HG03520 (cell line): ENCODE measurements around the gene USP12.

Experiments
- ATAC-seq: cut with Tn5 transposase; IDR thresholded peaks from one replicate; pipeline ENCODE4 v1.9.1; 2021; ENCODE audit warnings: mild to moderate bottlenecking, moderate library complexity; ENCODE audit not compliant: unreplicated experiment

Gene USP12

DNA sequence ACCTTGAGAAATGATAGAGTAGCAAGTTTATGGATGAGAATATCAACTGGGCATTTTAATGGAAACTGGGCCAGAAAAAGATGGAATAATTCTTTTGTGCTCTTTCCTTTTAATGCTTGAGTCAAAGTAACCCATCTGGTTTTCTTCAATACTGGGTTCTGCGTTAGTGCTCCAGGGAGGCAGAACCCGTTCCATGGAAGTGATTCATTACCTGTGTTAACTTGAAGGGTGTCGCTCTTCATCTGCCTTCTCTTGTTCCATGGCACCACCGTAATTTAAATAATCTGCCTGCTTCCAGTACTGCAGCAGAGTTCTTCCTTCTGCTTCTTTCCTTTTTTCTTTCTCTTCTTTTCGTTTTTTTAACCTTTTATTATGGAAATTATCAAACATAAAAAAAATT, 14.7 kb upstream of the USP12 start:
- ATAC-seq = no peak

DNA sequence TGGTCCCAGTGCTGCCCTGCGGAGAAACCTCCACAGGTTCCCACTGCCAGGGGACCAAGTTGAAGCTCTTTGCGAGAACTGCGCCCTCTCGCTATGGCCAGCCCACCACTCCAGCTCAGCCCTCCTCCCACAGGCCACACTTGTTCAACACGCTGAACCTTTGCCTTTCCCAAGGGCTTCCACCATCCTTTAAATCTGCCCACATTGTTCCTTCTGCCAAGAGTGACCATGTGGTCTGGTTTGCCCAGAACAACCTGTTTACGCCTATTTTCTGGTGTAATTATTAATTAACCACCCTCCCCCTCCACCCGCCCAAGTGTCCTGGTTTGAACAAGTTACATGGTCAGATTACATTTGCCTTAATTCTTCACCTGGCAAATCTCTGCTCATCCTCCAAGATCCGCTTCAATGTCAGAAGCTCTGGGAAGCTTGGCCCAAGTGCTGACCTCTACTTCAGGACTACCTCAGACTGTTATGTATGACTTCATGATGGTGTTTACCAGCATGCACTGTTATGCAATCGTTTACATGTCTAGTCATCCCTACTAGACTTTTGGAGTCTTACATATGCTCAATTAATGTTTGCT, 12.0 kb upstream of the USP12 start:
- no peak for ATAC-seq

DNA sequence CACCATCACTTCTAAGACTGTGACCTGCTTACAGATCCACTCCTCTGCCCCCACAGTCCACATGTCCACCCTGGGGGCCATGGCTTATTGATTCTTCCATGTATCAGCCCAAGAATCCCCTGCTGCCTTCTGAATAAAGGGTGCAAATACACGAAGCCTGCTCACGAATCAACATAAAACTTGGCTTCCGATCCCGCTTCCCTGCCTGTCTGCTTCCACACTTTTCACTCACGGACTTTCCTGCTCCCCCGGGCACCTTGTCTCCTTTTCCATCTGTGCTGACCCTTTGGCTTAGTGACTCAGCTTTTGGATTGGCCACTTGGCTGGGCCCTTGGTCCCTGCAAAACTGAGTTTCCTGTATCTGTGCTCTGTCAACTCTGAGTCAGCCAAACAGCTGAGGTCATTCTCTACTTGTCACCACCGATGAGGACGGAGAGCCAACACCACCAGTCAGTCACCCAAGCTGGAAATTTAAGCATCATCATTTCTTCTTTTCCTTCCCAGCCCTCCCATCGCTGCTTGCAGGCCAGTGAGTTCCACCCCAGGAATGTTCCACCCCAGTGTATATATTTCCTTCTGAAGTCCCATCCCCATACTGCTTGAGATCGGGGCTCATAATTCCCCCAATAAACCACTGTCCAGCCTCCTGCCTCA, 11.4 kb upstream of the USP12 start:
- no peak for ATAC-seq

DNA sequence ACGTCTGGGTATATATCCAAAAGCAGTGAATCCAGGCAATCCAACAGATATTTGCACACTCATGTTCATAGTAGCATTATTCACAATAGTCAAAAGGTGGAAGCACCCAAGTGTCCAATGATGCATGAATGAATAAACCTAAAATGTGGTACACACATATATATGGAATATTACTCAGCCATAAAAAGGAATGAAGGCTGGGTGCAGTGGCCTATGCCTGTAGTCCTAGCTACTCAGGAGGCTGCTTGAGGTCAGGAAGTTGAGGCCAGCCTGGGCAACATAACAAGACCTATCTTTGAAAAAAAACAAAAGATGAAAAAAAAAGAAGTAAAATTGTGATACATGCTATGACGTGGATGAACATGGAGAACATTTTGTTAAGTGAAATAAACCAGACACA, 10.4 kb upstream of the USP12 start:
- no peak for ATAC-seq

DNA sequence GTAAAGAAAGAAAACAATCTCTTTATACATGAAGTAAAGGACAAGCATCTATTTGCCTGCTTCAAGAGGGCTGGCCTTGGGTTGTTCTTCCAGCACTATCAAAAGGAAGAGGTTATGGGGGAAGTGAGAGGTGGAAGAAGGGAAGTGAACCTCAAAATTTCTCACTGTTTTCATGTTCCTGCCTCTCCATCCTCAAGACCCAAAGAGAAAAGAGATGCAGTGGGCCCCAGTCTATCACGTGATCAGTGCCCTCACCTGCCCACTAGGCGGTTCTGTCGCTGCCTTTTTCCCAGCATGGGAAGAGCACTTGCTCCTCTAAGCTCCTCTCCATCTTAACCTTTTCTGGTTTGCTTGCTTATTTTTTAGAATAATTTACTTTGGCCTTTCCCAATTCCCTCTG, 6.2 kb upstream of the USP12 start:
- no peak for ATAC-seq

DNA sequence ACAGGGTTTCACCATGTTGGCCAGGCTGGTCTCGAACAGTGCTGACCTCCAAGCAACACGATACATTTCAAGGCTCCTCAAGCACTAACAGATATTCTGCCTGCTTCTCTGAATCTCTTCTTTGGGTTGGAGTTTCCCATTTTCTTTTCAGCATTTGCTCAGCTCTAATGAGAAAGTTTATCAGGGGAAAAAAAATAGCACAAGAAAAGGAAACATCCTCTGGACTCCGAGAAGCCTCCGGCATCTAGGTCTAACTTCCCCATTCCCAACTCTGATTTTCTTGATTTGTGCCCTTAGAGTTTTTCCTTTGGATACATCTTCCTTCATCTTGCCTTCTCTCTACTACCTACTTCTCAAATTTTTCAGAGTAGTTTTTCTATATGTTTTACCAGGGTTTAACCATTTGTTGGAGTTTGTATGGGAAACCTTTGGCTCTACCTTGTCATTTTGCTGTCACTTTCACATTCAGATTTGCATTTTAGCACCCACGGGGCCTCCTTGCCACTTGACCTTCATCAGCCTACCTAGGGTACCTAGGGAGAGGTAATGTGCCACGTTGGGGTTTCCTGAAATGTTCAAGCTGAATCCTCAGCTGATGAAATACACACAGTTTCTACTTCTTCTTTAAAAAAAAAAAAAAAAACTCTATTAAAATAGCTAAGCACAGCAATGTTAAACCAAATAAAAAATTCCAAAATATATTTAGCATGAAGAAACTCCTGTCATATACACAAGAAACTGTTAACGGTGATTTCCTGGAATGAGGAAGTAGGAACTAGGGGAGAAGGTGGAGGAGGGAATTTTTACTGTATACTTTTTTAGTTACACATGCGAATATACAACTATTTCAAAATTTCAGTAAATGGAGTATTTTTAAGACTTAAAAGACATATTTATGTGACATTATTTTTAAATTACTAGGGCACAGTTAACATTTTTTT, 5.1 kb upstream of the USP12 start:
- ATAC-seq = no peak

DNA sequence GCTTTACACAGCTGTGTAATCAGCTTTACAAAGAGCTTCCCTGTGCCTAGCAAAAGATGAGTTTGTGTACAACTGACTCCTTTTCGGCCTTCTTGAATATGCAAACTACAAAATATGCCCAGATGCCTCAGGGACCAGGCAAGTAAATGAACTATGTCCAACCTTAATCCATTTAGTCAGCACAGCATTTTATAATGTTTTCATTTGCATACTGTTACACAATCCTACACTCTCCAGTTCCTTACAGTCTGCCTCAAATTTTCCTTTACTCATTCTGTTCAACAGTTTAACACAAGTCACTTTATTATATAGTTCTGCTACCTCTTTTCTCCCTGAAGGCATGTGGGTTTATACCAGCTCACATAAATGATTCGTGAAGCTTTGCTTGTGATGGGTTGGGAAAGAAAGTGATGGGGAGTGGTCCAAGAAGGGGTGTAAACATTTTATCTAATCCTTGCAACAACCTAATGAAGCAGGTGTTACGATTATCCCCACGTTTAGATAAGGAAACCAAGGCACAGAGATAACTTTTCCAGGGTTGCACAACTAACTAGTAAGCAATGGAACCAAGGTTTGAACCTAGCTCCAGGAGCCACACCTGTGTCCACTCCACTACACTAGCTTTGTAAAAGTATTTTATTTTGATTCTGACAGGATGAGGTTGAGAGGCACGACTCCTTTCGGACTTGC, 3.3 kb upstream of the USP12 start:
- ATAC-seq = no peak

DNA sequence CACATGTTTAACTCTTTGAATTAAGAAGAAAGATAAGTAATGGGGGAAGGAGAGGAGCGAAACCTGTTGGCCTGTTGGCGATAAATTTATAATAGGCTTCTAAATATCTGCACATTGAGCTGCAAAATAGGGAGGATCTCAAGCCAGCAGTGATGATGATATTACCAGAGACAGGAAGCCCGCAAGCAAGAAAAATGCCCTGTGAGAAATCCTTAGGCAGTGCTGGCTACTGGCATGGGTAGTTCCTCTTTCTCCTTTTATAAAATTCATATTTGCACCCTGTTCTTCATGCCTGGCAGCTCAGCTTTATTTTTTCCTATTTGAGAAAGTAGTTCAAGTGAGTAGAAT, 858 bp upstream of the USP12 start:
- ATAC-seq = no peak

DNA sequence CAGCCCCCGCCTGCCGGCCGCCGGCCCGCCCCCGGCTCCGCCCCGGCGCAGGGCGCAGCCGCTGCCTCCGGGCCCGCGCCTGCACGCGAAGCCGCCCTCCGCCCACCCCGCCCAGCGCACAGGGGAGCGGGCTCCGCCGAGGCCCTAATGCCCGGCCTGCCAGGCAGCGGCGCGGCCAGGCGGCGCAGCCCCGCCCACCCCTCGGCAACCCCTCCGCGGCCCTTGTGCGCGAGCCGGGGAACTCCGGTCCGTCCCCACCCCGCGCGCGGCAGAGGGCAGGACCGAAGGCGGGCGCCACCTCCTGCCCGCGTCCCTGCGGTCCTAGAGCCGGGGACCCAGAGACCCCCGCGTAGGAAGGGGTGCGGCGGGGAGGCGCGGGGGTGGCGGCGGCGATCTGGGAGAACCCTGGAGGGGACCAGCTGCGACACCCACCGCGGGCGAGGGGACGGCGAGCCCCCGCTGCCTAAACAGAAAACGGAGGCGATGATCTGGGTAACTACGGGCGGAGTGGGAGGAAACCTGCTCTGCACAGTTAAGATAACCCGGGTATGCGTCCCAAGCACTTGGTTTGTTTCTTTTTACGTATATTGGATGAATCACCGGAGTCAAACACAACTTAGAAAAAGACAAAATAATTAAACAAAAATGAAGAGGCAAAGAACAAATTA, 350 bp upstream of the USP12 start:
- peak; percentile 65 for ATAC-seq

DNA sequence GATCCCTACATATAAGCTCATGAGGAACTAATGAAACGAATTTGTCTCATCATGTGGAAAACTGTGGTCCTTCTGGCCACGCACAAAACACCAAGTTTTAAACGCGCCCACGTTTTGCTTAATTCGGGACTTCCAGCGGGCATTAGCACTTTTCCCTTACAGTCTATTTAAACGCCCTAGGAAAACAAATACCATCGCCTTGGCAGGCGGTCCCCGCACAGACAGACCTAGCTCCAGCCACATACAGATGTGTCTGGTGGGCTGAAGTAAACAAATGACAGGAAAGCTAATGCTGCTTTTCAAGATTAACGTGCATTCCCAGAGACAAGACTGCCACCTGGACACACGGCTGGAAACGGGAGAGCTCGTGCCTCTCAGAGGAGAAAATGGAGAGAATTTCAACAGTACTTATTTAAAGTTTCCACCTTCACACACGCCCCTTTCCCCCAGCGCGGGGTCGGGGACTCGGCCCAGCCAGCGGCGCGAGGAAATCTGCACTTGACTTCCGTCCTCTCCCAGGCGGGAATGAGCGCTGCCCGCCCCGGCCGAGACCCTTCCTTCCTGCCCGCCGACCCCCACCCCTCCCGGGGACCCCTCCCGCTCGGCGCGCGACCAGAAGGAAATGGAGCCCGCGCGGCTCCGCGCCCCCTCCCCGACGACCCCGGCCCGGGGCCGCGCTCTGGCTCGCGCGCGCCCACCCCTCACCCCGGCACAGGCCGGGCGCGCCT, 931 bp downstream of the USP12 start:
- ATAC-seq = no peak

DNA sequence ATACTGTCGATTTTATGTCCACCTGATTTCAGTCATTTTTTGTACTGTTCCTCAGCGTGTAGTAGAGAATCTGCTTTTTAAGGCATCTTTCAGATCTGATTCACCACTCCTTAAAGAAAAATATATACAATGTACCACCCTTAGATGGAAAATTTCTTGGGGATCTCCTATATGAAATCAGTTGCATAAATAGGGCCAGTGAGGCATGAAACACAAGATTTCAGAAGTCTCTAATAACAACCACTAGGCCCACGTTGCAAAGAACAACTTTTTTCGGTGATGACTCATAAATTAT, 1.4 kb downstream of the USP12 start:
- ATAC-seq = no peak

DNA sequence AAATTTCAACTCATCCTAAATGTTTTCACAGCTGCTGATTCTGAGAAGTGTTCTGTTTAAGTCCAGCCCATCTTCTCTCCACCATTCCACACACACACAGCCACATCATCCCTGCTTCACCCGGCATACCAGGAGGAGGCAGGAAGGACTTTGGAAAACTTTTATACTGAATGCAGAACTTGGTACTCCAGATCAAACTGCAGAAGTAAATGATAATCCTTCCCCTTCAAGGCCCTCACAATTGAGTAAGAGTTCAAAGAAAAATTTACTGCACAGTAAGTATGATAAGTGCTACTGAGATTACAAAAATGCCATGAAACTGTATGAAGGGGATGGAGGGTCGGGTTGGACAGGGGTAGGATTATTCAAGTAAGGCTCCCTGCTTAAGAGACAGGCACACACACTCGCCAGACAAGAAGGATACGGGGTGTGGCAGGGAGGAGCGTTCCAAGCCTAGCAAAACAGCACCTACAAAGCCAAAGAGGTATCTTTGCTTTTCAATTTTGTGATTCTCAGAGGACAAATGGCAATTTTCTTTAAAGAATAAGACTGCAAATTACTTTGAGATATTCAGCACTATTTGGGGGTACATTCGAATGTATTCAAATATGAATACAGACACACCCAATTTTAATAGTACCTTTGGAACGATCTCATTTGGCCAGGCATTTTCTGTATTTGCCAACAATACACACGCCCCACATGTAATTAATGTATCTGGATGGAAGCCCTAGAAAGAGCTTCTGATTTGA, 2.5 kb downstream of the USP12 start:
- ATAC-seq = no peak

DNA sequence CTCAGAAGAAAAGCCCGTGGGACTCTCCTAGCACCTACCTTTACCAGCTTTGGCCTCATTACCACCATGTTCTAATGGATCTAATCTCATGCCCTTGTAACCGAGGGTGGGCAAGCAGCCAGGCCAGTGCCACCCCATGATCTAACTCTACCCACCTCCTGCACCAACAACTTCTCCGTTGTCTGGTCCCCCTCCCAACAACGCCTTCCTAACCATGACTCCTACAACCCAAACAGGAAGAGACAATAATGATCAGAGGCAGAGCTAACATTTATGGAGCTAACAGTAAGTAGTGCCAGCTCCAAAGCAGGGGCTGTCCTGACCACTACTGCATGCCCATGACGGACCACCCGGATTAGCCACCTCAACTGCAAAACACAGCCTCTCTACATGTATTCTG, 3.5 kb downstream of the USP12 start:
- no peak for ATAC-seq

DNA sequence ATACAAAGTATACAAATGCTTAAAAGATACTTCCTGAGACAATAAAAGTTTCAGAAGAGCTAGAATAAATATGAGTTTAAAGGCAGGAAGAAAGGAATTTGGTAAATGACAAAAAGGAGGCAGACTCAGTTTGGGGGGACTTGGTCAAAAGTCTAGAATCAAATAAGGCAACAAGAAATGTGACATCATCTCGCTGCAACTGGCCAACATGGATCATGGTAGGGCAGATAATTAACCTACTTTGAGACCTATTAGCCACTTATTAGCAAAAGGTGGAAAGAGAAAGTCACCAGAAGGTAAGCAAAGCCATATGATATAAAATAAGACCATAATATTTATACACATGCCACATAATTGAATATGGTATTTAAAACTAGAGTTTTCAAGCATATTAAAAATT, 5.3 kb downstream of the USP12 start:
- no peak for ATAC-seq

DNA sequence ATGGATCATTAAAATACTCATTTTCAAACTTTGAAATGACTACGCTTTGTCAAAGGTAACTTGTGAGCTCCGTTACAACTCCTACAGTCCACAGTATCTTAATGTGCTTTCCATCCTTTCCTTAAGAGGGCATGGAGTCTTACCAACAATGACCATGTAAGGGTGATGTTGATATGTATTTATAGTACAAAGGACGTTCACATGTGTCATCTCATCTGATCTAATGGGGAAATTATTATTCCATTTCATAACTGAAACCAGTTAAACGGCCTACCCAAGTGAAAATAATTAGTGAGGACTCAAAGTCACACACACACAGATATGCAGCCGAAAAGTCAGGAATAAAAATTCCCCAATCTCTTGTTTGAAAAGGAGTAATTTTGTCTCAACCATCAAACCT, 9.6 kb downstream of the USP12 start:
- no peak for ATAC-seq

DNA sequence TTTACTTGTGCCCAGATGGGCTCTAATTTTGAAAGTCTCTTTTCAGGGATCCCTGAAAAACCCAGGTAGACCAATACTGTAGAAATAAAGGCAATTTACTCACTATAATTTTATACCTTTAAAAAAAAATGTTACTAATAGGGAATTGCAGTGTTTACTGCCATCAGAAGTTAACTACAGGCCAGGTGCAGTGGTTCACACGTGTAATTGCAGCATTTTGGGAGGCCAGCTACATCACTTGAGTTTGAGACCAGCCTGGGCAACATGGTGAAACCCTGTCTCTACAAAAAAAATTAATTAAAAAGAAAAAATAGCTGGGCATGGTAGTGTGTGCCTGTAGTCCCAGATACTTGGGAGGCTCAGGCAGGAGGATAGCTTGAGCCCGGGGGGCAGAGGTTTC, 10.2 kb downstream of the USP12 start:
- no peak for ATAC-seq

DNA sequence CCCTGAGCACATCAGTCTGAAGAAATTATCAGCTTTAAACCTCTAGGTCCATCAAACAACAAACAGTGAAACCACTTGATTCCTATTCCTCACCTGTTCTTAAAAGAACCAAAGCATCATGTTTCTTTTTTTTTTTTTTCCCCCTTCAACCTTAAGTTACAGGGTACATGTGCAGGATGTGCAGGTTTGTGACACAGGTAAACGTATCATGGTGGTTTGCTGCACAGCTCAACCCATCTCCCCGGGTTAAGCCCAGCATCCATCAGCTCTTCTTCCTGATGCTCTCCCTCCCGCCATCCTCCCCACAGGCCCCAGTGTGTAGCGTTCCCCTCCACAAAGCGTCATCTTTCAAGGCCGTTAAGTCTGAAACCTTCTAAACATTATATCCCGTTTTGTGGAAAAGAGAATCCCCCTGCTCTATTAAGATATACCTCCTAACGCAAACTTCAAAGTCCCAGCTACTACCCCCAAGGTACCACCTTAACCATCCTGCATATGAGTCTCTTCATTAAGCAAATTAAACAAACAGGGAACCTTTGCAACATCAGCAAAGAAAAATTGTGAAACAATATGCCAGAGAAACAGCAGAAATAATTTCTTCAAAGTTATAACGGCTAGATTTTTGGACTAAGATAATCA, 10.8 kb downstream of the USP12 start:
- ATAC-seq = no peak

DNA sequence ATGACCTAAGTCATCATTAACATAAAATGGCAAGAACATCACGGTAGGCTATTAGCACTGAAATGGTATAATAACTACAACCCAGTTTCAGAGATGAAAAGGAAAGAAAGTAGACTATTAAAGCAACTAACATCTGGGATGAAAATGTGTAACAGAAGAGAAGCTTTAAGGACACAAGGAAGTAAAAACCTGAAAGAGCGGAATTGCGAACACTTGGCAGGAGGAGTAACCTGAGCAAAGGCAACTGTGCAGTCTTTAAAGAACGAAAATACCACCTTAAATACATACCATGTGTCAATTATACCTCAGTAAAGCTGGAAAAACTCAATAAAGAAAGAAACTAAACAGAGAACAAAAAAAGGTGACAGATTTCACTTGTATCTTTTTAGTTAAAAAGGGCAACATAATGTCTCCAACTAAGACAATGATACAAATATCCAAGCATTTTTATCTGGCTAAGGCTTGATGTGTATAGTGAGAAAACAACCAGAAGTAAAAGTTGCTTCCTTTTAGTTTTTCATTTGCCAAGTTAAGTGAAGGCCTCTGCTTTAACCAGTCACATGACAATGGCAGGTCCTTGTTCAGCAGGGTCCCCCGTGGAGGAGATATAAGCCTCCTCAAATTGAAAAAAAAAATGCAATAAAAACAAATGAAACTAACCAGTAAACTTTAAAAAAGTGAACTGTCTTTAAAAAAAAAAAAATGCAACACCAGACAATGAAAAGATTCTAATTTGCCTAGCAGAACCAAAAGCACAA, 11.6 kb downstream of the USP12 start:
- ATAC-seq = no peak

DNA sequence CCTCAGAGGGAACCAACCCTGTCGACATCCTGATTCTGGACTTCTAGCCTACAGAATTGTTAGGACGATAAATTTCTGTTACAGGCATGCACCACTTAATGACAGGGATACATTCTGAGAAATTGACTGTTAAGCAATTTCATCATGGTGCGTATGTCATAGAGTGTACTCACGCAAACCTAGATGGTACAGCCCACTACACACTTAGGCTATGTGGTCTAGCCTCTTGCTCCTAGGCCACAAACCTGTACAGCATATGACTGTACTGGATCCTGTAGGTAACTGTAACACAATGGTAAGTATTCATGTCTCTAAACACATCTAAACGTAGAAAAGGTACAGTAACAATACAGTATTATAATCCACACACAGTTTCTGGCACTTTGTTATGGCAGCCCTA, 13.3 kb downstream of the USP12 start:
- ATAC-seq = no peak
